Parathyroid adenoma (tissue), 2 donors: Measurements from ENCODE around the gene COQ7.

Experiments used
- H2AFZ ChIP-seq: fragments of 300-600 bp; sonication (generic); one replicate; pipeline ENCODE4 v1.7.0; 2017; ENCODE audit warnings: antibody characterized with exemption, mild to moderate bottlenecking
- H3K27ac ChIP-seq: fragments of 300-600 bp; sonication (generic); one replicate; pipeline ENCODE4 v1.7.0; 2017
- H3K27me3 ChIP-seq: fragments of 300-600 bp; sonication (generic); one replicate; pipeline ENCODE4 v1.7.0; 2017; ENCODE audit warnings: low read length; ENCODE audit not compliant: control insufficient read depth, insufficient read depth
- H3K36me3 ChIP-seq: fragments of 300-600 bp; sonication (generic); one replicate; pipeline ENCODE4 v1.7.0; 2017; ENCODE audit warnings: low read length; ENCODE audit not compliant: control insufficient read depth, insufficient read depth
- H3K4me1 ChIP-seq: fragments of 300-600 bp; sonication (generic); one replicate; pipeline ENCODE4 v1.7.0; 2017; ENCODE audit warnings: control low read depth
- H3K4me2 ChIP-seq: fragments of 300-600 bp; sonication (generic); one replicate; pipeline ENCODE4 v1.7.0; 2017; ENCODE audit warnings: low read length
- H3K4me3 ChIP-seq: fragments of 300-600 bp; sonication (generic); one replicate; pipeline ENCODE4 v1.7.0; 2017; ENCODE audit warnings: low read depth, low read length
- H3K79me2 ChIP-seq: fragments of 300-600 bp; sonication (generic); one replicate; pipeline ENCODE4 v1.7.0; 2017; ENCODE audit warnings: control low read depth
- H3K9ac ChIP-seq: fragments of 300-600 bp; sonication (generic); one replicate; pipeline ENCODE4 v1.7.0; 2017; ENCODE audit warnings: mild to moderate bottlenecking
- H3K9me3 ChIP-seq: fragments of 300-600 bp; sonication (generic); one replicate; pipeline ENCODE4 v1.7.0; 2017; ENCODE audit warnings: low read length; ENCODE audit not compliant: control insufficient read depth
- TF ChIP-seq, protein P1 (sequence below): fragments of 300-600 bp; sonication (generic); IDR thresholded peaks from one replicate; pipeline ENCODE4 v1.7.0; 2017; ENCODE audit warnings: antibody characterized with exemption, mild to moderate bottlenecking
- donor health status: primary hyperparathyroidism.

COQ7 gene

DNA sequence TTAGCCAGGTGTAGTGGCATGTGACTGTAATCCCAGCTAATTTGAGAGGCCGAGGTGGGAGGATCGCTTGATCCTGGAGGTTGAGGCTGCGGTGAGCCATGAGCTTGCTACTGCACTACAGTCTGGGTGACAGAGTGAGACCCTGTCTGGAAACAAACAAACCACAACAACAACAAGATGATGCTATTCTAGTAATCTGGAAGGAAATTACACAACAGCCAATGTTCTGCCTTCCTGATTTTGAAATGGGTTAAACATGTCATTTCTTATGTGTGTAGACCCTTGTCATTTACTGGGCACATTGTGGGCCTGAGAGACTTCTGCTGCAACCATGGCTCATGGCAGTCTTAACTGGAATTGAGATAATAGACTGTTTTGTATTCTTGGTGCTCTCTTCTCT, 5.9 kb downstream of the COQ7 start:
- no peaks in the 10 kb centered on the region for H3K36me3 ChIP-seq
- H3K79me2 ChIP-seq: peaks cover 2% of the 10 kb centered on the region
- H3K9ac ChIP-seq: no peak overlapping the region
- no peak overlapping the region for H3K4me3 ChIP-seq
- no peaks in the 10 kb centered on the region for H3K9me3 ChIP-seq
- TF ChIP-seq, protein P1, sequence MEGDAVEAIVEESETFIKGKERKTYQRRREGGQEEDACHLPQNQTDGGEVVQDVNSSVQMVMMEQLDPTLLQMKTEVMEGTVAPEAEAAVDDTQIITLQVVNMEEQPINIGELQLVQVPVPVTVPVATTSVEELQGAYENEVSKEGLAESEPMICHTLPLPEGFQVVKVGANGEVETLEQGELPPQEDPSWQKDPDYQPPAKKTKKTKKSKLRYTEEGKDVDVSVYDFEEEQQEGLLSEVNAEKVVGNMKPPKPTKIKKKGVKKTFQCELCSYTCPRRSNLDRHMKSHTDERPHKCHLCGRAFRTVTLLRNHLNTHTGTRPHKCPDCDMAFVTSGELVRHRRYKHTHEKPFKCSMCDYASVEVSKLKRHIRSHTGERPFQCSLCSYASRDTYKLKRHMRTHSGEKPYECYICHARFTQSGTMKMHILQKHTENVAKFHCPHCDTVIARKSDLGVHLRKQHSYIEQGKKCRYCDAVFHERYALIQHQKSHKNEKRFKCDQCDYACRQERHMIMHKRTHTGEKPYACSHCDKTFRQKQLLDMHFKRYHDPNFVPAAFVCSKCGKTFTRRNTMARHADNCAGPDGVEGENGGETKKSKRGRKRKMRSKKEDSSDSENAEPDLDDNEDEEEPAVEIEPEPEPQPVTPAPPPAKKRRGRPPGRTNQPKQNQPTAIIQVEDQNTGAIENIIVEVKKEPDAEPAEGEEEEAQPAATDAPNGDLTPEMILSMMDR: no peak
- no peak overlapping the region for H2AFZ ChIP-seq
- H3K27ac ChIP-seq: no peak overlapping the region
- H3K27me3 ChIP-seq: no peaks in the 10 kb centered on the region
- no peaks in the 10 kb centered on the region for H3K4me1 ChIP-seq
- H3K4me2 ChIP-seq: no peak overlapping the region

DNA sequence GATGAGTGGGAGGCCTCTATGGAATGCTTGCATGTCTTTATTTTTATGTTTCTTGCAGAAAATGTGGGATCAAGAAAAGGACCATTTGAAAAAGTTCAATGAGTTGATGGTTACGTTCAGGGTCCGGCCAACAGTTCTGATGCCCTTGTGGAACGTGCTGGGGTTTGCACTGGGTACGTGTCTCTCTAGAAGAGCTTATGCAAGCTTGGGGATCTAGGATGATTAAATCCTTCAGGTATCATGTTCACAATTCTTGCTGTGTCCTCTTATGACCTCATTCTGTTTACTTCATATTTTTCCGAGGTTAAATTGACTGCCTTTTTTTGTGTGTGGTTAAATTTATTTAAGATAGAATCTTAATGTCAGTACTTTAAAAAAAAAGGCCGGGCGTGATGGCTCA, 6.4 kb downstream of the COQ7 start:
- Histone ChIP-seq H3K27ac (no peak overlapping the region), H3K27me3 (no peaks in the 10 kb centered on the region), H3K4me1 (no peaks in the 10 kb centered on the region), H3K79me2 (peaks cover 2% of the 10 kb centered on the region), H2AFZ (no peak overlapping the region), H3K9ac (no peak overlapping the region), H3K4me3 (no peak overlapping the region), H3K9me3 (no peaks in the 10 kb centered on the region), H3K36me3 (no peaks in the 10 kb centered on the region), H3K4me2 (no peak overlapping the region)
- TF ChIP-seq, protein P1: no peak

DNA sequence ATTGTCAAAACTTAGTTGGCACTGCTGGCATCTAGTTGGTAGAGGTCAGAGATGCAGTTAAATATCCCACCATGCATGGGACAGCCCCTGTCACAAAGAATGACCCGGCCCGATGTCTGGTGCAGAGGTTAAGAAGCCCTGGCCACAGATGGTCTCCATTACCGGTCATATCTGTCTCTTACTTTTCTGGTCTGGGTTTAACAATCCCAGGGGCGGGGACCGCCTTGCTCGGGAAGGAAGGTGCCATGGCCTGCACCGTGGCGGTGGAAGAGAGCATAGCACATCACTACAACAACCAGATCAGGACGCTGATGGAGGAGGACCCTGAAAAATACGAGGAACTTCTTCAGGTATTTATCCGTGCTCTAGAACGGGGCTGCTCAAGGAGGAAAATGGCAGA, 8.1 kb downstream of the COQ7 start:
- Histone ChIP-seq H3K36me3 (no peaks in the 10 kb centered on the region), H3K4me3 (no peak overlapping the region), H3K79me2 (peaks cover 2% of the 10 kb centered on the region), H3K27me3 (no peaks in the 10 kb centered on the region), H2AFZ (no peak overlapping the region), H3K4me2 (no peak overlapping the region), H3K9me3 (no peaks in the 10 kb centered on the region), H3K4me1 (no peaks in the 10 kb centered on the region), H3K9ac (no peak overlapping the region), H3K27ac (no peak overlapping the region)
- TF ChIP-seq, protein P1: no peak

DNA sequence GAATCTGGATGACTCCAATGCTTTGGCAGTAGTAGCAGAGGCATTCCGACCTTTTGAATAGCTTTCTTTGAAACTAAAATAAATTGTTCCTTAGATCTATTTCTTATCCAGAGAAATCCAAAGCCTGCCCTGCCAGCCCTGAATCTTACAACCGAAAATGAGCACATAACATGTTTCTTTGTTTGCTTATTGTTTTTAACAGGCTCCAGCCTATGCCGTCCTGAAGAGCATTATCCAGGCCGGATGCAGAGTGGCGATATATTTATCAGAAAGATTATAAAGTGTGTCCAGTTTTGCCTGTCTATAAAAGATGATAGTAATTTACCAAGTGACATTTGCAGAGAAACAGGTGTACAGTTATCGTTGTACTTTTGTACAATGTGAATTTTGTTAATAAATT, 10.5 kb downstream of the COQ7 start:
- H3K36me3 ChIP-seq: no peaks in the 10 kb centered on the region
- TF ChIP-seq, protein P1: no peak
- no peak overlapping the region for H3K4me3 ChIP-seq
- H3K4me1 ChIP-seq: no peaks in the 10 kb centered on the region
- no peaks in the 10 kb centered on the region for H3K9me3 ChIP-seq
- peaks cover 2% of the 10 kb centered on the region for H3K79me2 ChIP-seq
- H3K4me2 ChIP-seq: no peak overlapping the region
- H2AFZ ChIP-seq: no peak overlapping the region
- H3K27ac ChIP-seq: no peak overlapping the region
- H3K9ac ChIP-seq: no peak overlapping the region
- H3K27me3 ChIP-seq: no peaks in the 10 kb centered on the region

DNA sequence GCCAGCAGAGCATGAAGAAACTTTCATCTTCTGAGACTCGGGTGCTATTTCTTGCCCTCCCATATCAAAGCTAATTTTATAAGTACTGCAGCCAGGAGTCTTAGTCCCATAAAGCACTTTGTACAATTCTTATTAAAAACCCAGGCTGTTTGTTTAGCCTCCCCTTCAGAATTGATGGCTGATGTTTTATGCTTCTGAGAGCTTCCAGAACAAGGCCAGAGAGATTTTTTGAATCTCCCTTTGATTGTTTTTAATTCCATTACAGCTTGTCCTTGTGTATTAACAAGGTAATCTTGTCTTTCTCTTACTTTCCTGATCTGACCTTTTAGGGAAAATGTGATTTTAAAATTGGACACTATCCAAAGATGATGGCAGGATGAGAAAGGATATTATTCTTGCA, 16.3 kb downstream of the COQ7 start:
- Histone ChIP-seq H3K27me3 (no peaks in the 10 kb centered on the region), H3K4me1 (no peaks in the 10 kb centered on the region), H3K4me3 (no peak overlapping the region), H3K4me2 (no peak overlapping the region), H3K79me2 (no peaks in the 10 kb centered on the region), H3K9me3 (no peaks in the 10 kb centered on the region), H3K27ac (no peak overlapping the region), H3K9ac (no peak overlapping the region), H3K36me3 (no peaks in the 10 kb centered on the region), H2AFZ (no peak overlapping the region)
- TF ChIP-seq, protein P1: no peak
